Measurements from ENCODE around the gene TANK.
"Not testable (repeated sequence)": the region's sequence is repeated elsewhere in the genome, so short reads cannot be mapped to it uniquely, and the experiment has no call there.

TANK gene

DNA sequence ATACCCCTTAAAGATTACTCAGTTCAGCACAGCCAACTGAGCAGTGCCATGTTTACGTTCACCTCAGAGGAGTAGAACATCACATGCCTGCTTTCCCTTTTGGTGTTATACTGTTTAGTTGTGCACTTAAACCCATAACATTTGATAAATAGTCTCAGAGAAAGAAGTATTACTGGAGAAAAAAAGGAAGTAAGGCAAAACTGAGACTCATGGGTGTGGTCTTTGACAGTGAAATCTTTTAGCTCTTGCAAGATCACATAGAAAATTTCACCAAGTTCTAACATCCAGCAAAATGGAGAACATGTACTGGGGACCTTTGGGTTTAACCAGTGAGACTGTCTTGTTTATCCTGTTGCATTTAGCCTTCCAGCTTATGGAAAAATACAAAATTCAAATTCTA, 5.6 kb downstream of the TANK start:
- in situ Hi-C loops (cut with MboI; ENCODE audit: low sequenced_read_pairs): no loop called here

DNA sequence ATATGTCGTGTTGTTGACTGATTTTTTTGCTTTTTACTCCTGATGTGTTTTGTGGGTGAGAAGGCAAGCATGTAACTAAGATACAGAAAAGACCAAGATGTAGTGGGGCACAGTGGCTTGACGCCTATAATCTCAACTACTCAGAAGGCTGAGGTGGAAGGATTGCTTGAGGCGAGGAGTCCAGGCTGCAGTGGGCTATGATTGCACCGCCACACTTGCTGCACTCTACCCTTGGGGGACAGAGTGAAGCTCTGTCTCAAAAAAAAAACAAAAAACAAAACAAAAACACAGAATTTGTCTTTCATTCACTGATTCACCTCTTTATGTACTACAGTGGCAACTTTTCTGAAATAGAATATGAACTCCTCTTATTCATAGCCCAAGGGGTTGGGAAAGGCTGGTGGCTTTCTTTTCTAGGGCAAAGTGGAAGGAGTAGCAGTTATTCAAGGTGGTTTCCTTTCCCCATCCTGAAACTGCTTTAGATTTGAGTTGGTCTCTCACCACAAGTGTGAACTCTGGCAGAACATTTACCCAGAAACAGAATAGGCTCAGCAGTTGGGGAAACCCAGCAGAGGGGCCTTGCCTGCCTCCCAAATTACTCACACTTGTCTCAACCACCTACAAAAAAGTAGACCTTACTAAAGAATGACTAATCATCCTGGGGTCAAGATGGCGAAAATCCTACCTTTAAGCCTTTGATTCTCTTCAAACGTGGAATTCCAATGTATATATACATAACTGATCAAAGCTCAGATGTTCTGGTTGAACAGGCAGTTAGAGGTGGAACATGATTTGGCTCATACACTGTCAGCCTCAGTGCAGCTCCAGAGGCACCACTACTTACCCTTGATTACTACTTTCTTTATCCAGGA, 6.5 kb downstream of the TANK start:
- in situ Hi-C loops (cut with MboI; ENCODE audit: low sequenced_read_pairs): no loop called here

DNA sequence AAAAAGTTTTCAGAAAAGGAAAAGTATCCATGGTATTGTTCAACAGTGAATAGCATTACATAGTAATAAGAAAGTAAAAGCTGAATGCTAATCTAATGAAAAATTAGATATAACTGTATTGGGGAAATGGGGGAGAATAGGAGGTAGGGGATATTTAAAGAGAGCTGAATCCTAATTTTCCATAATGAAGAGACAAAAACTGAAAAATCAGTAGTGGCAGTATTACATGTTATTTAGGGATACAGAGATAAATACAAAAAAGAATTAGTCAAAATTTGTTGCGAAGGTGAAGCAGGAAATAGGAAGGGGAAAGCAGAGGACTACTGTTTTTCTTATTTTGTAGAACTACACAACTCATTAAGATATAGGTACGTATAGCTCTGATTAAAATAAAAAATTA, 9.1 kb downstream of the TANK start:
- in situ Hi-C loops (cut with MboI; ENCODE audit: low sequenced_read_pairs): no loop called here

DNA sequence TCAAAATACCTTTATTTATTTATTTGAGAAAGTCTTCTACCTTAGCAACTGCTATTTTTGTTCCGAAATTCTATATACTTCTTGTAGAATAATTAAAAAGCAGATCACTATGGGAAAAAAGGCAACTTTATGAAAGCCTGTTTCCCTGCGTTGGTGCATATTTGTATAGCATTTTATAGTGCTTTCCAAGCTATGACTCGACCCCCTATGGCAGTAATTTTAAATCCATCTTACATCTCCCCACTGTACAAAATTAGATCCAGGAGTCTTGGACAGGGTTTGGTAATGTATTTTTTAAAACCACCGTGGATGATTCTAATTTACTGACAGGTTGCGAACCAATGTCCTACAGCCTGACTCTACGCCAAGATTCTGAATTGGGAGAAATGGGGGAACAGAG, 10.1 kb downstream of the TANK start:
- in situ Hi-C loops (cut with MboI; ENCODE audit: low sequenced_read_pairs): no loop called here

DNA sequence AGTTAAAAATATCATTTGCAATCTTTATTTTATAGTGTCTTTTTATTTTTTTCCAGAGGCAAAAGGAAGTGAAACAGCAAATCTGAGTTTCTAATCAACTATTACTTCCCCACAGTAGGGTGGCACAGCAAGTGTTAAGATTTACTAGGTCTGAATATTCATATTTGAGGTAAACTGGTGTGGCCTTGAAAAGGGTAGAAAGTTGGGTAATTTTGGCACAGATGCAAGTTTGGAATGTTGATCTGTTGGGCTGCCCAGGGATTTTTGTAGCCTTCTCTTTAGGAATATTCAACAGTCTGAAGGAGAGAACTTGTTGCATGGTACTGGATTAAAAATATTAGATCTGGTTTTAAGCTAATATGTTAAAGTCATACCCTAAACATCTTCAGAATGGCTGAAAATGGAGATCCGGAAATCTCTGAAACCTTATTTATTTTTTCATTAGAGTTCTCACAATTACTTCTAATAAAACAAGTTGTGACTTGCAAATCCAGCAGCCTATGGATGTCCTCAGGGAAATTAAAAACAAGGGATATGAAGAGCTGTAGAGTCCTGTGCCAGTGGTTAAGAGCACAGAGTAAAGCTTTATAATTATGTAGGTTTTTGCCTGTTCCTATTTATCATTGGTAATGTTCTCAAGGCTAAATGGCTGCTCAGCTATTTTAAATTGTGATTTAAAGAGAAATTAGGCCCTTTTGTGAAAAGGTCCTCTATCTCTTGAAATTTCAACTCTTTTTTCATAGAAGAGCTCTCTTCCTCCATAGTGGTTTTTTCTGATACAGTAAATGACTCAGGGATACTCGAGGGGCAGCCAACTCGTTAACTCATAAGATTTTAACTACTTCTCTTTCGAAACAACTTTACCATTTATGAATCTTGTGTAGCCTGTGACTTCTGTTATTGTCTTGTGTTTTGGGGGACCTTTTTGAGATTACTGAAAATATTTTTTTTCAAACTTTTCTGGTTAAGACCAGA, 11.0 kb downstream of the TANK start:
- in situ Hi-C loops (cut with MboI; ENCODE audit: low sequenced_read_pairs): no loop called here

DNA sequence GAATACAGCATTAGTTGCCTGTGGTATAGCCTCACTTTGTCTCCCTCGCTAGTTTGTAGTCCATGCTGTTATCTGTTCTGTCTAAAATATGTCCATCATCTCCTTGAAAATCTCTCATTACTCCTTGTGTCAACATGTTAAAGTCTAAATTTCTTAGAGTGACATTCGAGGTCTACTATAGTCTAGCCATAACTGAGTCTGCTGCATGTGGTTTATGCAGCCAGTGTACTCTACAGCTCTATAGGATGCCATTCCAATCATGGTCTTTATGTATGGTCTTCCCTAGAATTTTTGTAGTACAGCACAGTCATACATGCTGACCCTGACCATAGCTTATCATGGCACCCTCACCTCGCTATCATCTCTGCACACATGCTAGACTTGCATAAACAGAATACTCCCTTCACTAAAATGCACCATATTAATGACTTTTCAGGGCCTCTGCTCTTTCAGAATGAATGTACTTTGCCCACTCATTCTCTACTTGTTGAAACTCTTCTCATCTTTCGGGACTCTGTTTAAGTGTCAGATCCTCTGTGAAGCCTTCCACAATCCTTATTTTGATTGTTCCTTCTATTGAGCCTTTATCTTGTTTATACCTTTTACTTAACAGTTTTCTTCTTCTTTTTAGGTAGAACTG, 12.8 kb downstream of the TANK start:
- in situ Hi-C loops (cut with MboI; ENCODE audit: low sequenced_read_pairs): no loop called here

DNA sequence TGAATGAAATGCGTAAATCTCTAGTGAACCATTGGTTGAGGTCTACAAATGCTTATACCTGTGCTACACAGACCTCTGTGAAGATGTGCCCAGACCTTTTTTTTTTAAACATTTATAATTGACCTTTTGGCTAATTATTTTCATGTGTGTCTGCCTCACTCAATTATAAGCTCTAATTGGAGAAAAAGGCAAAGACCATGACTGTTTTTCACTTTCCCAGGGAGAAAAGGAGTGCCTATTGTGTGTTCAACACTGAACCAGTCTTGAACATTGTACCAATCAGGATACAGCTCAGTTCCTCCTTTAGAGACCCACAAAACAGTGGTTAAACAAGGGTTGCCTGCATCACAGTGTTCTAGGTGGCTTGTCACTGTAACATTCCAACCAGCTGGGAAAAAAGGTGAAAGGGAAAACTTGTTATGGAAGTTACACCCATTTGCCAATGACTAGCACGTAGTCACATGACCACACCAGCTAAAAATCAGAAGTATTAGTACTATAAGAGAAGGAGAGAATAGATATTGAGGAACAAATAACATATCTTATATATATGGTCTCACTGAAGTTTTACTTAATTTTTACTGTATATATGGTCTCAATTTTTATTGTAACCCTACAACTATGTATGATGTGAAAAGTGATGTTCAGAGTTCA, 13.4 kb downstream of the TANK start:
- in situ Hi-C loops (cut with MboI; ENCODE audit: low sequenced_read_pairs): no loop called here

DNA sequence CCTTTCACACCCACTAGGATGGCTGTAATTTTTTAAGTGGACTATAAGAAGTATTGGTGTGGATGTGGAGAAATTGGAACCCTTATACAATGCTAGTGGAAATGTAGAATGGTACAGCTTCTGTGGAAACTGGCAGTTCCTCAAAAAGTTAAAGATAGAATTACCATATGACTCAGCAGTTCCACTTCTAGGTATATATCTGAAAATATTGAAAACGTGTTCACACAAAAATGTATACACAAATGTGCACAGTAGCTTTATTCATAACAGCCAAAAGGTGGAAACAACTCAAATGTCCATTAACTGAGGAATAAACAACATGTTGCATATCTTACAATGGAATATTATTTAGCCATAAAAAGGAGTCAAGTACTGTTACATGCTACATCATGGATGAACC, 17.7 kb downstream of the TANK start:
- in situ Hi-C loops (cut with MboI; ENCODE audit: low sequenced_read_pairs): no loop called here

DNA sequence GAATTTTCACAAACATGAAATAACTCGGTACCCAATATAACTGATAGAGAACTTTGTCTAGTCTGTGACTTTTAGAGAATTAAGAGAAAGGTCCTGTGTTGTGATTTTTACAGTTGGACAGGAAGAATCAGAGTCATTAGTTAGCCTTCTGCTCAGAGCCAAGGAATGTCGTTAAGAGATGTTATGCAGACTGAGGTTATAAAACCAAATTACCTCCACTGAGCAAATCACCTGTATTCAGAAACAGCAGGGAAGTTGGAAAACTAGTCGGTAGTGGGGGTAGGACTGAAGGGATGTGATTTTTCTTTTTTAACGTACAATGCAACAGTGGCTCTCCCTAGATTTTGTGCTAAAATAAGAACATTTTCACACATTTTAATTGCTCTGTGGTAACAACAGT, 18.5 kb downstream of the TANK start:
- in situ Hi-C loops (cut with MboI; ENCODE audit: low sequenced_read_pairs): no loop called here

DNA sequence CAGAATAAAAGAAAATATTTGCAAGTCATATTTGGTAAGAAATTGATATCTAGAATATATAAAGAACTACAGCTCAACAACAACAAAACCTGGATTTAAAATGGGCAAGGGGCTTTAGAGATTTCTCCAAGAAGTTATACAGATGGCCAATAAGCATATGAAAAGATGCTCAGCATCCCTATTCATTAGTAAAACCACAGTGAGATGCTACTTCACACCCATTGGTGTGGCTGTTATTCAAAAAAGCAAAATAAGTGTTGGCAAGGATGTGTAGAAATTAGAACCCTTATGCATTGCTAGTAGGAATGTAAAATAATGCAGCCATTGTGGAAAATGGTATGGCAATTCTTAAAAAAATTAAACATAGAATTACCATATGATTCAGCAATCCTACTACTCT, 29.8 kb downstream of the TANK start:
- in situ Hi-C loops (cut with MboI; ENCODE audit: low sequenced_read_pairs): no loop called here

DNA sequence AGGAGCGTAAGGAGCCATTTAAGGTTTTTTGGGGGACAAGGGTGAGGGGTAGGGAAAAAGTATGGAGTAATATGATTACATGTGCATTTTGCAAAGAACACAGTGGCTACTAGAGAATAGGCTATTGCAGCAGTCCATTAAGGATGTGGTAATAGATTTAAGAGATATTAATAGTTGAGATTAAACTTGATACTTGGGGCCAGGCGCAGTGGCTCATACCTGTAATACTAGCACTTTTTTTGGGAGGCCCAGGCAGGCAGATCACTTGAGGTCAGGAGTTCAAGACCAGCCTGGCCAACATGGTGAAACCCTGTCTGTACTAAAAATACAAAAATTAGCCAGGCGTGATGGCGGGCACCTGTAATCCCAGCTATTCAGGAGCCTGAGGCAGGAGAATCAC, 35.4 kb downstream of the TANK start:
- in situ Hi-C loops (cut with MboI; ENCODE audit: low sequenced_read_pairs): not testable (repeated sequence)

DNA sequence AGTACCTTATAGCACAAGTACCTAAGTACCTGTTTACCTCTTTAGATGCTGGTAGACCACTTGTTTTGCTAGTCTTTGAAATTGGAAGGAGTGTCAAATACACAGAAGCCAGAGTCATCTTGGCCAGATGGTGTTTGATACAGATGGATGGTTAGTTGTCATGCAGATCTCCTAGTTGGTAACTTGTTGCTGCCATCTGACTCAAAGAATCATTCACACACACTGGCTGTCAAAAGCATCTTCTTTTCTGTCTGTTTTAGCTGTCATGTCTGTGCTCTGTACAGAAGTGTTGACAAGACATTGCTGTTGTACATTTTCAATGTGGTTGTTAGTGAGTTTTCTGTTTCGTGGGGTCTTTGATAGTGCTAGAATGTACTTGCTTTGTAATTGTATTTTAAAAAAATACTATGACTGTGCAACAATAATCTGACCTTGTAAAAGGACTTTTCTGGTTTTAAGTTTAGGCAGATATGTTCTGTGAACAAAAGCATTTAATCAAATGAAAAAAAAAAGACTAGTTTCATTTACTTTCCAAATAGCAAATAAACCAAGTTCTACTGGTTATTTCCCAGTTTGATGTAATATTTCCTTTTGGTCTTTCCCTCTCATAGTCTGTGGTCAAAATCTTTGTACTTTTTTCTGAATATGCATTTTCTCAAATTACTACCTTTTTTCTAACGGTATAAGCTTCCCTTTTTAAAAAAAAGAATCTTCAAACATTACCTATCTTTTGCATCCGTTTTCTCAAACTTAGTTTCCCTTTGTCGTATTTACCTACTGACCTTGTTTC, 39.9 kb downstream of the TANK start:
- in situ Hi-C loops (cut with MboI; ENCODE audit: low sequenced_read_pairs): no loop called here

DNA sequence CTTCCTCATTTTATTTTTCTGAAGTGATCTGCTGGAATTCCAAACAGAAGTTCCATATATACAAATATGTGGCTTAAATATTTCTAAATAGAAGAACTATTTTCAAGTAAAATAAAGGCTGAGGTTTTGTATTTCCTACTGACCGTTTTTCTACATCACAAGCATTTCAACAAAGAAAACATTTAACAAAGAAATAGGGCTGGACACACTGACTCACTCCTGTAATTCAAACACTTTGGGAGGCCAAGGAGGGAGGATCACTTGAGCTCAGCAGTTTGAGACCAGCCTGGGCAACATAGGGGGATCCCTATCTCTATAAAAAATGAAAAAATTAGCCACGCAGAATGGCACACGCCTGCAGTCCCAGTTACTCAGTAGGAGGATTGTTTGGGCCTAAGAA, 44.6 kb downstream of the TANK start:
- in situ Hi-C loops (cut with MboI; ENCODE audit: low sequenced_read_pairs): no loop called here

DNA sequence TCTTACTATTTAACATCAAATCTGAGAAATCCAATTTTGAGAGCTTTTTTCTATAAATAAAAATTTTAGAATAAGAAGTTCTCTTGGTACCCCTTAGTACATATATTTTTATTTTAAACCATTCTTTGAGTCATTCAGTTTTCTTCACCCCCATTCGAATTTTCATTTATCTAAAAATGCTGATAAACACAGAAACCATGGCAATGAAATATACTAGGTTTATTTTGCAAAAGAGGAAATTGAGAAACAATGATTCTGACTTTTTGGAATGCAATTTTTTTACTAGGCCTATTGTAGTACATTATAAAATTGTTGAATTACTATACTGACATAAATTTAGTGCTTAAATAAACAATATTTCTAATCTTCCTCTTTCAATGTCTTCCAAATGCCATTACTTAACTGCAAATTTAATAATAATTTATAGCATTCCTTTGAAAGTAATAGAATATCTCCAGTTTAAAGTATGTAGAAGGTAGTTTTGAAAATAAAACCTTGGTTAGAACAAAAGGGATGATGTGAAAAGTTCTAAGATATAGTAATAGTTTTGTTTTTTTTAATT, 46.3 kb downstream of the TANK start:
- in situ Hi-C loops (cut with MboI; ENCODE audit: low sequenced_read_pairs): no loop called here

DNA sequence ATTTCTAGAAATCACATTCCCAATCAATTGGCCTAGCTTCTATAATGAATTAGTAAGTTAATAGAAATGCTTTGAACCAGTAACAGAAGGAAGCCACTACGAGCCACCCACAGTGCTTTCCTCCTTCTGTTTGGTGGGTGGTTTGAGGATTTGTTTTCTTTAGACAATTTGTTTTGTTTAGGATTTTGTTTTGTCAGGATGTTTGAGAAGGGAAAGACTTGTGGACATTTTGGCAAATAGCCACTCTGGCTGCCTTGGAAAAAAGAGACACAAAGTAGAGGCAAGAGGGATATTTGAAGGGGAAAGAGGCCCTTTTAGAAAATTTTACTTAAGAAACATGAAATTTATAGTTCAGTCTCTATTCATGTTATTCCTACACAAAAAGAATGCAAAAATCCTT, 47.7 kb downstream of the TANK start:
- in situ Hi-C loops (cut with MboI; ENCODE audit: low sequenced_read_pairs): no loop called here

DNA sequence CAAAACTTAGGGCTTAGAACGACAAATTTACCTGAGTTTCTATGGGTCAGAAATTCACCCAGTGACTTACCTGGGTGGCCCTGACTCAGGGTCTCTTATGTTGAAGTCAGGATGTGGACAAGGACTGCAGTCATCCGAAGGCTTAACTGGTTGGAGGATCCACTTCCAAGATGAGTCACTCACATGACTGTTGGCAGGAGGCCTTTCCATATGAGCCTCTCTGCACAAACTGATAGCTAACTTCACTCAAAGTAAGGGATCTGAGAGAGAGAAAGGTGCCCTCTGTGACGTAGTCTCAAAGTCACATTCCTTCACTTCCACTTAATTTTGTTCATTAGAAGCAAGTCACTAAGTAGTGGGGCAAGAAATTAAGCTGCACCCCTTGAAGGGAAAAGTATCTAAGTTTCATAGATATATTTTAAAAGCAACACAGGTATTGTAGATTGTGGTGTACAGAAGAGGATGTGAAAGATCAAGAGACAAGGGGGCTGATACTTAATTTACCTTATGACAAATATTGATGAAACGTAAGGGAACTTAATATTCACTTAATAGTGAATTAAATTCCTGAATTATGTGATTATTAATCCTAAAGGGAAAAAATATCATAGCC, 48.4 kb downstream of the TANK start:
- in situ Hi-C loops (cut with MboI; ENCODE audit: low sequenced_read_pairs): no loop called here

DNA sequence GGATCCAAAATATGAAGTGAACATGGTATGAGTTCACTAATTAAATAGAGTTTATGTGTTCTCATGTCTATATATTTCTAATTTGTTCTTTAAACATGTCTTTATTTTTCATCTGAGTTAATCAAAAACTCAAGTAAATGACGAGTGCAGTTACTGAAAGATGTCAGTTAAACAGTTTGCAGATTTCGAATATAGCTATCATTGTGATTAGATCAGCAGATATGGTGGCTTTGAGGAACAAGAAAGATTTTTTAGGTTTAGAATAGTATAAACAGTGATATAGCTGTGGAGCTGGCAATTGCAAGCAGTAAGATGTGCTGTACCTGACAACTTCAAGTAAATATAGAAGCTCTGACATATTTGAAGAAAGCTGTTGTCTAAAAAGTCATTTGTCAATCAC, 49.7 kb downstream of the TANK start:
- in situ Hi-C loops (cut with MboI; ENCODE audit: low sequenced_read_pairs): no loop called here

DNA sequence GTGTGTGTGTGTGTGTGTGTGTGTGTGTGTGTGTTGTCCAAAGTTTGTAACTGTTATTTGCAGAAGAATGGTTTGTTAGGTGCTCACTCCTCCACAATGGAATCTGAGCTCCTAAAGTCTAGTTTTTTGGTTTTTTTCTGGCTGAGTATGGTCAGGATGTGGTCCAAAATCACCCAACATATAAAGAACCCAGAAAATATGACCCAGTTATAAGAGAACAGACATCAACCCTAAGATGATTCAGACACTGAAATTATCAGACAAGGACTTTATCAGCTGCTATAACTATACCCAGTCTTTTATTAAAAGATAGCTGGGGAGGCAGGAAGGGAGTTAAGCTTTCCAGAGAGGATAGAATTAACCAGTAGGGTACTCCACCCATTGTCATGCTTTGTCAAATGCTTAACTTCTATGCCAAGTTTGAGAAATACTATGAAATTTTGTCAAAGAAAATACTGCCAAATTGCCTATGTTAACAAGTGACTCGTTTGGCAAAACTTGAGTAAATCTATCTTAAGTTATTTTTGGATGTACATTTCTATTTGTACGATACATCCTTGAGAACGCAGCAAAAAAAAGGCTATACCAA, 57.5 kb downstream of the TANK start:
- in situ Hi-C loops (cut with MboI; ENCODE audit: low sequenced_read_pairs): no loop called here

DNA sequence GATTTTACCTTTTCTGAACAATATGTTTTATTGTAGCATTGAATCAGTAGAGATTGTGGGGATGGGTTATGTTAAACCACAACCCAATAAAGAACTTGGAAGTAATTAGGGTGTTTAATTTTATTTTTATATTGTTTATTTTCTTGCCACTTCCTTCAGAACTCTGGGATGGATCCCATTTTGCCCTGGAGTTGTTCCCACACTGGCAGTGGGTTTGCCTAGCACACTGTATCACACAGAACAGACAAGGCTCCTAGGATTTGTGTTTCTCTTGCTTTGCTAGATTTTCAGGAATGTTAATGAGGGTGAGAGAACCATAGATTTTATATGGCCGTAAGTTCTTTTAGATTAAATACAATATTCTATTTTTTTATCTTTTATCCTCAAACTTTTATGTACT, 59.0 kb downstream of the TANK start:
- in situ Hi-C loops (cut with MboI; ENCODE audit: low sequenced_read_pairs): no loop called here
